Activated T-helper 2 cell treated with anti-CD3 and anti-CD28 coated beads, Interferon-gamma antibody, Interleukin-2, Interleukin-4, amounts not matched to agents 10 μg/mL and 5 μg/mL and 100 μg/mL, durations not matched to agents 14 hours and 24 hours and 36 hours (primary cell): ENCODE results near the gene USP13. TPM values are rescaled to one million over a fixed set of nuclear protein-coding genes. Genes with fewer than 3 reads are reported as not detected.

ENCODE experiments used
- DNase-seq: peaks from one replicate; pipeline ENCODE4 v3.0.0; 2021; ENCODE audit warnings: low spot score
- H3K27ac Mint-ChIP-seq: one replicate; pipeline ENCODE4 v1.8.0; 2021; ENCODE audit warnings: mixed read lengths
- H3K27me3 Mint-ChIP-seq: one replicate; pipeline ENCODE4 v1.8.0; 2021; ENCODE audit warnings: low read depth, mixed read lengths
- H3K36me3 Mint-ChIP-seq: one replicate; pipeline ENCODE4 v1.8.0; 2021; ENCODE audit warnings: low read depth, mixed read lengths
- H3K4me1 Mint-ChIP-seq: one replicate; pipeline ENCODE4 v1.8.0; 2021; ENCODE audit warnings: low read depth, mixed read lengths
- H3K4me3 Mint-ChIP-seq: one replicate; pipeline ENCODE4 v1.8.0; 2021; ENCODE audit warnings: low read depth, mild to moderate bottlenecking, moderate library complexity, mixed read lengths
- H3K9me3 Mint-ChIP-seq: one replicate; pipeline ENCODE4 v1.8.0; 2021; ENCODE audit warnings: mixed read lengths
- intact Hi-C: fragments of 100-400 bp; cut with micrococcal nuclease; formaldehyde crosslinking; loops from one replicate; pipeline ENCODE4 v1.15.1; 2023
- total RNA-seq: library from RNA; stranded (reverse); gene quantifications from 2 replicates; pipeline ENCODE4 v1.2.3, GENCODE V29; 2022

USP13 gene
- total RNA-seq, 1 donor from 2014 or later = 17.0 TPM

- no peak overlapping the region for H3K27ac Mint-ChIP-seq
- DNase-seq = no peak
- H3K4me3 Mint-ChIP-seq = no peak overlapping the region
- H3K4me1 Mint-ChIP-seq = no peaks in the 10 kb centered on the region
- intact Hi-C loops = no loop called here
- peaks cover 9% of the 10 kb centered on the region for H3K27me3 Mint-ChIP-seq
- H3K36me3 Mint-ChIP-seq = no peaks in the 10 kb centered on the region
- H3K9me3 Mint-ChIP-seq = no peaks in the 10 kb centered on the region
Measured at GRCh38 chr3:179837374-179837773, 184.5 kb downstream of the USP13 start.

Other genes starting within 250 kb of the USP13 start
- gene GNB4, start 201.6 kb upstream of the USP13 start, total RNA-seq = 12.0 and 13.9 TPM in 2 replicates
- 114 and 121 TPM in 2 replicates for gene ACTL6A, start 90.1 kb upstream of the USP13 start, total RNA-seq
- 61.2 and 64.4 TPM in 2 replicates for gene MRPL47, start 48.4 kb upstream of the USP13 start, total RNA-seq
- 90.3 and 91.6 TPM in 2 replicates for gene NDUFB5, start 48.2 kb upstream of the USP13 start, total RNA-seq